MM.1S (cell line): ENCODE data around the gene CDK5.

Experiments used
- EZH2 ChIP-seq: fragments of 300-600 bp; sonication (generic); optimal IDR thresholded peaks from 2 replicates; pipeline ENCODE3; 2017; ENCODE audit warnings: low read depth, mild to moderate bottlenecking, antibody characterized with exemption, low read length, mixed read lengths
- EZH2phosphoT487 ChIP-seq: fragments of 300-600 bp; sonication (generic); IDR thresholded peaks from 2 replicates; pipeline ENCODE4 v1.6.1; 2018; ENCODE audit warnings: antibody characterized with exemption, low read length
- TF ChIP-seq, protein P1 (sequence below): fragments of 300-600 bp; sonication (generic); IDR thresholded peaks from 2 replicates; pipeline ENCODE4 v1.5.1; 2016; ENCODE audit warnings: antibody characterized with exemption, low read length, mixed read lengths

GRCh38 chr7:151078233-151079040 lies 20.7 kb upstream of the CDK5 start:
- TF ChIP-seq, protein P1, sequence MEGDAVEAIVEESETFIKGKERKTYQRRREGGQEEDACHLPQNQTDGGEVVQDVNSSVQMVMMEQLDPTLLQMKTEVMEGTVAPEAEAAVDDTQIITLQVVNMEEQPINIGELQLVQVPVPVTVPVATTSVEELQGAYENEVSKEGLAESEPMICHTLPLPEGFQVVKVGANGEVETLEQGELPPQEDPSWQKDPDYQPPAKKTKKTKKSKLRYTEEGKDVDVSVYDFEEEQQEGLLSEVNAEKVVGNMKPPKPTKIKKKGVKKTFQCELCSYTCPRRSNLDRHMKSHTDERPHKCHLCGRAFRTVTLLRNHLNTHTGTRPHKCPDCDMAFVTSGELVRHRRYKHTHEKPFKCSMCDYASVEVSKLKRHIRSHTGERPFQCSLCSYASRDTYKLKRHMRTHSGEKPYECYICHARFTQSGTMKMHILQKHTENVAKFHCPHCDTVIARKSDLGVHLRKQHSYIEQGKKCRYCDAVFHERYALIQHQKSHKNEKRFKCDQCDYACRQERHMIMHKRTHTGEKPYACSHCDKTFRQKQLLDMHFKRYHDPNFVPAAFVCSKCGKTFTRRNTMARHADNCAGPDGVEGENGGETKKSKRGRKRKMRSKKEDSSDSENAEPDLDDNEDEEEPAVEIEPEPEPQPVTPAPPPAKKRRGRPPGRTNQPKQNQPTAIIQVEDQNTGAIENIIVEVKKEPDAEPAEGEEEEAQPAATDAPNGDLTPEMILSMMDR = no peak
- TF ChIP-seq EZH2phosphoT487 (no peak), EZH2 (no peak)
